Activated CD4-positive, CD25-positive, alpha-beta regulatory T cell treated with anti-CD3 and anti-CD28 coated beads, Interleukin-2, amount 50 U/mL, for 72 hours (primary cell): Measurements from ENCODE around the gene PEX11G.

ENCODE experiments used
- DNase-seq: peaks from one replicate; pipeline ENCODE4 v3.0.0; 2021

PEX11G gene

GRCh38 chr19:7428651-7429113 lies 60.2 kb downstream of the PEX11G start:
- no peak for DNase-seq

GRCh38 chr19:7427944-7428343 lies 60.9 kb downstream of the PEX11G start:
- DNase-seq = no peak

- no peak for DNase-seq
These were observed 61.8 kb downstream of the PEX11G start for GRCh38 chr19:7426986-7427385.
